CD14-positive monocyte (primary cell): ENCODE measurements around the gene ACAP3. TPM values are rescaled to one million over a fixed set of nuclear protein-coding genes. Genes with fewer than 3 reads are reported as not detected.

ENCODE experiments used
- DNase-seq, 3 donors: peaks; one replicate each; pipeline ENCODE4 v3.0.0-alpha.2; 2011 to 2022
- H2AFZ ChIP-seq: 2 replicates; pipeline ENCODE4 v1.6.0; 2012; ENCODE audit warnings: mild to moderate bottlenecking, low read depth, low read length, inconsistent platforms; ENCODE audit not compliant: insufficient read depth, poor library complexity, severe bottlenecking
- H3K27ac ChIP-seq, 2 donors: 1 replicate in 1 of 2; 2 replicates in 1 of 2; pipeline ENCODE4 v1.5.1; 2012 to 2013; ENCODE audit warnings: low read length in 2 of 2, control low read depth in 1 of 2, inconsistent platforms in 1 of 2, low read depth in 1 of 2, mild to moderate bottlenecking in 1 of 2
- H3K27me3 ChIP-seq, 2 donors: one replicate each; pipeline versions ENCODE4 v1.6.0 to v1.6.1; 2011 to 2013; ENCODE audit warnings: low read length in 2 of 2; ENCODE audit not compliant: control insufficient read depth in 2 of 2, insufficient read depth in 2 of 2
- H3K36me3 ChIP-seq, 2 donors: replicated peaks in 1 of 2; 1 replicate in 1 of 2; 2 replicates in 1 of 2; pipeline versions ENCODE4 v1.5.1 to v1.6.1; 2012 to 2013; ENCODE audit warnings: low read length in 2 of 2, control low read depth in 1 of 2, inconsistent platforms in 1 of 2, mild to moderate bottlenecking in 1 of 2; ENCODE audit not compliant: insufficient read depth in 2 of 2, control insufficient read depth in 1 of 2
- H3K4me1 ChIP-seq, 2 donors: 1 replicate in 1 of 2; 2 replicates in 1 of 2; pipeline versions ENCODE4 v1.5.1 to v1.6.1; 2012 to 2013; ENCODE audit warnings: low read length in 2 of 2, control low read depth in 1 of 2, inconsistent platforms in 1 of 2, mild to moderate bottlenecking in 1 of 2, moderate library complexity in 1 of 2; ENCODE audit not compliant: insufficient read depth in 2 of 2, control insufficient read depth in 1 of 2
- H3K4me2 ChIP-seq: replicated peaks from 2 replicates; pipeline ENCODE3; 2012; ENCODE audit warnings: low read length, moderate library complexity, mild to moderate bottlenecking; ENCODE audit not compliant: poor library complexity, severe bottlenecking; ENCODE audit errors: extremely low read depth
- H3K4me3 ChIP-seq, 3 experiments: fragments of 200-600 bp in 1 of 3; sonication (generic) in 1 of 3; replicated peaks in 1 of 3; 1 replicate in 2 of 3; 2 replicates in 1 of 3; pipeline ENCODE4 v1.5.1; 2011 to 2013; ENCODE audit warnings: low read length in 3 of 3, mild to moderate bottlenecking in 3 of 3, control low read depth in 2 of 3, low read depth in 2 of 3, inconsistent platforms in 1 of 3, moderate library complexity in 1 of 3
- H3K79me2 ChIP-seq: 2 replicates; pipeline ENCODE4 v1.6.0; 2012; ENCODE audit warnings: mild to moderate bottlenecking, control low read depth, inconsistent platforms, low read length, moderate library complexity; ENCODE audit not compliant: insufficient read depth
- H3K9ac ChIP-seq: 2 replicates; pipeline ENCODE4 v1.6.0; 2017; ENCODE audit warnings: low read length, mild to moderate bottlenecking; ENCODE audit not compliant: insufficient read depth, poor library complexity, severe bottlenecking
- H3K9me3 ChIP-seq, 2 donors: replicated peaks in 1 of 2; 1 replicate in 1 of 2; 2 replicates in 1 of 2; pipeline versions ENCODE4 v1.5.1 to v1.6.1; 2012 to 2013; ENCODE audit warnings: low read length in 2 of 2, control low read depth in 1 of 2; ENCODE audit not compliant: control insufficient read depth in 1 of 2, insufficient read depth in 1 of 2
- H4K20me1 ChIP-seq: 2 replicates; pipeline ENCODE4 v1.6.0; 2012; ENCODE audit warnings: mild to moderate bottlenecking, low read length, control low read depth, moderate library complexity; ENCODE audit not compliant: insufficient read depth
- H3K27ac Mint-ChIP-seq, 7 donors: one replicate each; pipeline ENCODE4 v1.8.0; 2020; ENCODE audit warnings: mild to moderate bottlenecking in 7 of 7, mixed read lengths in 7 of 7, moderate library complexity in 6 of 7, inconsistent platforms in 2 of 7
- H3K27me3 Mint-ChIP-seq, 3 donors: one replicate each; pipeline ENCODE4 v1.8.0; 2021 to 2022; ENCODE audit warnings: low read depth in 3 of 3, mild to moderate bottlenecking in 3 of 3, mixed read lengths in 3 of 3, moderate library complexity in 3 of 3, inconsistent platforms in 1 of 3
- H3K36me3 Mint-ChIP-seq, 2 donors: one replicate each; pipeline ENCODE4 v1.8.0; 2020; ENCODE audit warnings: mixed read lengths in 2 of 2, inconsistent platforms in 1 of 2, mild to moderate bottlenecking in 1 of 2
- H3K4me1 Mint-ChIP-seq: one replicate; pipeline ENCODE4 v1.8.0; 2020; ENCODE audit warnings: mild to moderate bottlenecking, mixed read lengths
- H3K4me3 Mint-ChIP-seq, 2 donors: one replicate each; pipeline ENCODE4 v1.8.0; 2020; ENCODE audit warnings: mild to moderate bottlenecking in 2 of 2, mixed read lengths in 2 of 2, moderate library complexity in 1 of 2
- H3K9me3 Mint-ChIP-seq, 7 donors: one replicate each; pipeline ENCODE4 v1.8.0; 2020 to 2022; ENCODE audit warnings: mixed read lengths in 7 of 7, mild to moderate bottlenecking in 6 of 7, moderate library complexity in 6 of 7, inconsistent platforms in 2 of 7
- WGBS: methylation state at CpG from one replicate; pipeline ENCODE4 v1.1.5; 2013; ENCODE audit warnings: missing lambda C conversion rate; ENCODE audit not compliant: insufficient coverage; 5-methylcytosine and 5-hydroxymethylcytosine counted together
- intact Hi-C, 2 donors: fragments of 100-400 bp; cut with micrococcal nuclease; formaldehyde crosslinking; loops; one replicate each; pipeline versions ENCODE4 v1.15.0 to v1.15.1; 2023
- polyA plus RNA-seq, 3 donors: library from polyadenylated mRNA; depleted of rRNA in 1 of 3; unstranded in 2 of 3; stranded (reverse) in 1 of 3; fragments of 300-500 nt in 2 of 3; fragments of >200 nt in 1 of 3; fragmentation: Illumina TruSeq in 2 of 3; gene quantifications; 1 replicate in 2 of 3; 2 replicates in 1 of 3; pipeline ENCODE4 v1.2.3, GENCODE V29; 2012 to 2021
- TF ChIP-seq, protein P1 (sequence below): fragments of 200-600 bp; IDR thresholded peaks from one replicate; pipeline ENCODE4 v1.8.0; 2022; ENCODE audit warnings: antibody characterized with exemption, mild to moderate bottlenecking

Gene ACAP3
- polyA plus RNA-seq, 3 donors = 3.5 to 132 (median 4.0) TPM

DNA sequence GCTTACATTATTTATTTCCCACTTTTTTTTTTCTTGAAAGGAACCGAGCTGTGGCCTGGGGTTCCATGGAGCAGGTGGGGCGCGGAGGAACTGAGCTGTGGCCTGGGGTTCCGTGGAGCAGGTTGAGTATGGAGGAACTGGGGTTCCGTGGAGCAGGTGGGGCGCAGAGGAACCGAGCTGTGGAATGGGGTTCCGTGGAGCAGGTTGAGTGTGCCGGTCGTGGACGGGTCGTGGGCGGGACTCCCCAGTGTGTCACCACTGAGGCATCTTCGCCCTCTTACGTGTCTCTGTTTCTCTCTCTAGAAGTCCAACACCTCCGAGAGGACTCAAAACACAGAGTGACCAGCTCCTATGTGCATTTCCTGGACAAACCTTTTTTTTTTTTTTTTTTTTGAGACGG is 28.7 kb downstream of the ACAP3 start:
- Histone ChIP-seq H2AFZ (no peak overlapping the region), H3K9ac (no peak overlapping the region), H3K4me2 (no peak overlapping the region), H3K9me3 (no peaks in the 10 kb centered on the region), H3K4me3 (no peak overlapping the region), H3K27ac (no peak overlapping the region), H3K27me3 (no peaks in the 10 kb centered on the region), H3K4me1 (peaks cover 7 to 8% of the 10 kb centered on the region in 2 donors), H4K20me1 (no peaks in the 10 kb centered on the region), H3K79me2 (no peaks in the 10 kb centered on the region), H3K36me3 (no peaks in the 10 kb centered on the region)
- Mint-ChIP-seq H3K27ac (peak overlapping the region in 1 of 7 donors; percentile 66), H3K36me3 (no peaks in the 10 kb centered on the region), H3K9me3 (peaks cover 0 to 2% (median 0%) of the 10 kb centered on the region in 7 donors), H3K4me3 (no peak overlapping the region), H3K27me3 (peaks cover 1 to 3% (median 3%) of the 10 kb centered on the region in 3 donors), H3K4me1 (peaks cover 4% of the 10 kb centered on the region)
- 96% methylated on average over 12 of the region's 17 CpGs for WGBS
- intact Hi-C loops = no loop called here
- no peak for DNase-seq
- TF ChIP-seq, protein P1, sequence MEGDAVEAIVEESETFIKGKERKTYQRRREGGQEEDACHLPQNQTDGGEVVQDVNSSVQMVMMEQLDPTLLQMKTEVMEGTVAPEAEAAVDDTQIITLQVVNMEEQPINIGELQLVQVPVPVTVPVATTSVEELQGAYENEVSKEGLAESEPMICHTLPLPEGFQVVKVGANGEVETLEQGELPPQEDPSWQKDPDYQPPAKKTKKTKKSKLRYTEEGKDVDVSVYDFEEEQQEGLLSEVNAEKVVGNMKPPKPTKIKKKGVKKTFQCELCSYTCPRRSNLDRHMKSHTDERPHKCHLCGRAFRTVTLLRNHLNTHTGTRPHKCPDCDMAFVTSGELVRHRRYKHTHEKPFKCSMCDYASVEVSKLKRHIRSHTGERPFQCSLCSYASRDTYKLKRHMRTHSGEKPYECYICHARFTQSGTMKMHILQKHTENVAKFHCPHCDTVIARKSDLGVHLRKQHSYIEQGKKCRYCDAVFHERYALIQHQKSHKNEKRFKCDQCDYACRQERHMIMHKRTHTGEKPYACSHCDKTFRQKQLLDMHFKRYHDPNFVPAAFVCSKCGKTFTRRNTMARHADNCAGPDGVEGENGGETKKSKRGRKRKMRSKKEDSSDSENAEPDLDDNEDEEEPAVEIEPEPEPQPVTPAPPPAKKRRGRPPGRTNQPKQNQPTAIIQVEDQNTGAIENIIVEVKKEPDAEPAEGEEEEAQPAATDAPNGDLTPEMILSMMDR = no peak

DNA sequence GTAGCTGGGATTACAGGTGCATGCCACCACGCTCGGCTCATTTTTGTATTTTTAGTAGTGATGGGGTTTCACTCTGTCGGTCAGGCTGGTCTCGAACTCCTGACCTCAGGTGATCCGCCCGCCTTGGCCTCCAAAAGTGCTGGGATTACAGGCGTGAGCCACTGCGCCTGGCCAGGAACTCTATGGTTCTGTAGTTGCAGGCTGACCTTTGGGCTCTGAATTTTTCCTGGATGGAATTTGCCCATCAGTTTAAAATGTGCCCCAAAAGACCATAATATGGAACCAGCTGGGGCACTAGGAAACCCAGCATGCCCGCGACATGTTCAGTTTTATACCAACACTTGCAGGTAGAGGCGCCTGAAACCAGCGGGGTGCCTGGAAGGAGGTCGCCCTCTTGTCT is 29.1 kb downstream of the ACAP3 start:
- H3K79me2 ChIP-seq = no peaks in the 10 kb centered on the region
- DNase-seq = no peak
- H3K4me3 Mint-ChIP-seq = no peak overlapping the region
- H3K27me3 Mint-ChIP-seq = peaks cover 1 to 3% (median 3%) of the 10 kb centered on the region in 3 donors
- no peaks in the 10 kb centered on the region for H3K36me3 ChIP-seq
- no peaks in the 10 kb centered on the region for H4K20me1 ChIP-seq
- H3K4me1 ChIP-seq = peaks cover 8% of the 10 kb centered on the region in 2 donors
- no peak overlapping the region for H3K4me2 ChIP-seq
- intact Hi-C loops = no loop called here
- H3K9ac ChIP-seq = no peak overlapping the region
- WGBS = 98% methylated on average over 8 of the region's 13 CpGs
- H3K36me3 Mint-ChIP-seq = no peaks in the 10 kb centered on the region
- H3K9me3 Mint-ChIP-seq = peaks cover 0 to 2% (median 0%) of the 10 kb centered on the region in 7 donors
- H3K9me3 ChIP-seq = no peaks in the 10 kb centered on the region
- H3K4me3 ChIP-seq = no peak overlapping the region
- H3K27me3 ChIP-seq = no peaks in the 10 kb centered on the region
- TF ChIP-seq, protein P1 = no peak
- no peak overlapping the region for H2AFZ ChIP-seq
- no peak overlapping the region for H3K27ac ChIP-seq
- peak overlapping the region in 1 of 7 donors; percentile 66 for H3K27ac Mint-ChIP-seq
- H3K4me1 Mint-ChIP-seq = peaks cover 4% of the 10 kb centered on the region
